A549 (cell line): ENCODE results near the gene RMI1. TPM values are rescaled to one million over a fixed set of nuclear protein-coding genes. Genes with fewer than 3 reads are reported as not detected.

ENCODE experiments used
- ATAC-seq, 2 experiments: fragments of 200-7000 bp in 1 of 2; fragments of >200 bp in 1 of 2; cut with Nextera tagmentation in 1 of 2; cut with Tn5 transposase in 1 of 2; 3 replicates each; pipeline versions ENCODE4 v1.8.0 to v1.9.1; 2018 to 2020; ENCODE audit warnings: mild to moderate bottlenecking in 1 of 2, moderate library complexity in 1 of 2
- CTCF ChIA-PET: fragments of 300-600 bp; sonication (Branson Sonifier 250); formaldehyde crosslinking; extraction: SDS; loops from one replicate; lab custom pipeline; 2021; ENCODE audit warnings: antibody characterized with exemption, inconsistent platforms; lab: Yijun Ruan, JAX
- POLR2A ChIA-PET: fragments of 350-600 bp; formaldehyde crosslinking; extraction: SDS; loops from one replicate; lab custom pipeline; 2021; ENCODE audit warnings: antibody characterized with exemption, inconsistent platforms; lab: Yijun Ruan, JAX
- DNase-seq, 2 experiments: peaks; one replicate each; pipeline versions ENCODE4 v3.0.0 to v3.0.0-alpha.2; 2011 to 2016; ENCODE audit warnings: low read depth in 1 of 2, low spot score in 1 of 2
- FAIRE-seq: peaks from 2 replicates; lab custom pipeline; 2011; peaks lifted over from hg19 to GRCh38; lab: Jason Lieb, UNC
- H3K27ac ChIP-seq, 2 experiments: fragments of >200 bp; sonication (Bioruptor Twin); formaldehyde crosslinking; 3 replicates each; pipeline ENCODE4 v1.5.1; 2016 to 2017
- H3K4me1 ChIP-seq: fragments of >200 bp; sonication (Bioruptor Twin); formaldehyde crosslinking; 3 replicates; pipeline ENCODE4 v1.6.1; 2016
- H3K4me2 ChIP-seq: fragments of >200 bp; sonication (Bioruptor Twin); formaldehyde crosslinking; 3 replicates; pipeline ENCODE4 v1.6.1; 2016
- H3K4me3 ChIP-seq: fragments of >200 bp; sonication (Bioruptor Twin); formaldehyde crosslinking; 3 replicates; pipeline ENCODE4 v1.5.1; 2016
- H3K9me3 ChIP-seq: fragments of >200 bp; sonication (Bioruptor Twin); formaldehyde crosslinking; 3 replicates; pipeline ENCODE4 v1.6.1; 2016
- CBX2 ChIP-seq: fragments of 200-600 bp; sonication (generic); IDR thresholded peaks from 2 replicates; pipeline ENCODE4 v1.6.1; 2016; ENCODE audit warnings: low read depth, mild to moderate bottlenecking, borderline replicate concordance
- CBX8 ChIP-seq: fragments of 200-600 bp; sonication (generic); IDR thresholded peaks from 2 replicates; pipeline ENCODE4 v1.6.1; 2016
- CTCF ChIP-seq: fragments of >200 bp; sonication (Bioruptor Twin); formaldehyde crosslinking; IDR thresholded peaks from 3 replicates; pipeline ENCODE4 v1.5.1; 2016
- ELK1 ChIP-seq: fragments of 150-350 bp; IDR thresholded peaks from 2 replicates; pipeline ENCODE4 v1.6.1; 2014; ENCODE audit warnings: low read depth, mild to moderate bottlenecking, low read length
- FOSL2 ChIP-seq, 2 experiments: fragments of 450-650 bp in 1 of 2; fragments of >200 bp in 1 of 2; sonication (Bioruptor Twin) in 1 of 2; formaldehyde crosslinking; IDR thresholded peaks; 2 replicates each; pipeline versions ENCODE4 v1.5.0 to v1.6.1; 2016 to 2020; ENCODE audit warnings: mild to moderate bottlenecking in 1 of 2, moderate library complexity in 1 of 2
- FOXS1 ChIP-seq: fragments of 250-450 bp; sonication (Bioruptor Pico); IDR thresholded peaks from 2 replicates; pipeline ENCODE4 v1.5.0; 2020; ENCODE audit warnings: mild to moderate bottlenecking, moderate library complexity
- HOXA7 ChIP-seq: fragments of 250-450 bp; sonication (Bioruptor Pico); IDR thresholded peaks from 2 replicates; pipeline ENCODE4 v1.5.0; 2020; ENCODE audit warnings: mild to moderate bottlenecking, moderate library complexity
- JUN ChIP-seq, 2 experiments: fragments of >200 bp; sonication (Bioruptor Twin); formaldehyde crosslinking; IDR thresholded peaks; 2 replicates in 1 of 2; 3 replicates in 1 of 2; pipeline ENCODE4 v1.6.1; 2016 to 2017
- JUNB ChIP-seq: fragments of >200 bp; sonication (Bioruptor Twin); formaldehyde crosslinking; IDR thresholded peaks from 2 replicates; pipeline ENCODE4 v1.6.1; 2016
- KDM1A ChIP-seq: fragments of 200-600 bp; sonication (generic); IDR thresholded peaks from 2 replicates; pipeline ENCODE4 v1.6.1; 2016; ENCODE audit warnings: low read depth, mild to moderate bottlenecking
- MAFK ChIP-seq: fragments of 450-650 bp; IDR thresholded peaks from 2 replicates; pipeline ENCODE4 v1.6.1; 2014; ENCODE audit not compliant: partially characterized antibody
- MAZ ChIP-seq: fragments of 150-350 bp; IDR thresholded peaks from 2 replicates; pipeline ENCODE4 v1.6.1; 2014; ENCODE audit warnings: antibody characterized with exemption, low read depth, low read length, borderline replicate concordance
- NFE2L2 ChIP-seq: fragments of 150-350 bp; conservative IDR thresholded peaks from 2 replicates; pipeline ENCODE4 v1.6.1; 2014; ENCODE audit warnings: low read length
- NPAS2 ChIP-seq: fragments of 250-450 bp; sonication (Bioruptor Pico); IDR thresholded peaks from 2 replicates; pipeline ENCODE4 v1.8.0; 2022; ENCODE audit warnings: mild to moderate bottlenecking, moderate library complexity, borderline replicate concordance
- NR3C1 ChIP-seq: fragments of >200 bp; sonication (Bioruptor Twin); formaldehyde crosslinking; IDR thresholded peaks from 3 replicates; pipeline ENCODE4 v1.6.1; 2017
- PBX3 ChIP-seq: IDR thresholded peaks from 2 replicates; pipeline ENCODE4 v1.6.1; 2012
- RAD21 ChIP-seq, 2 experiments: fragments of >200 bp in 1 of 2; sonication (Bioruptor Twin) in 1 of 2; formaldehyde crosslinking in 1 of 2; IDR thresholded peaks in 1 of 2; conservative IDR thresholded peaks in 1 of 2; 2 replicates in 1 of 2; 3 replicates in 1 of 2; pipeline ENCODE4 v1.6.1; 2012 to 2018; ENCODE audit warnings: inconsistent platforms in 1 of 2
- RCOR1 ChIP-seq: fragments of 150-350 bp; IDR thresholded peaks from 2 replicates; pipeline ENCODE4 v1.6.1; 2014; ENCODE audit warnings: antibody characterized with exemption, low read length, low read depth
- REST ChIP-seq: fragments of 200-600 bp; sonication (generic); IDR thresholded peaks from 2 replicates; pipeline ENCODE4 v1.6.1; 2016; ENCODE audit warnings: antibody characterized with exemption, mild to moderate bottlenecking, moderate library complexity
- SREBF2 ChIP-seq: fragments of 450-650 bp; IDR thresholded peaks from 2 replicates; pipeline ENCODE4 v1.6.1; 2014; ENCODE audit warnings: mild to moderate bottlenecking, moderate library complexity
- ZC3H11A ChIP-seq: fragments of 450-650 bp; IDR thresholded peaks from 2 replicates; pipeline ENCODE4 v1.6.1; 2014; ENCODE audit warnings: antibody characterized with exemption, mild to moderate bottlenecking
- ZSCAN20 ChIP-seq: fragments of 250-450 bp; sonication (Bioruptor Pico); IDR thresholded peaks from 2 replicates; pipeline ENCODE4 v1.8.0; 2022; ENCODE audit warnings: mild to moderate bottlenecking, moderate library complexity
- WGBS: methylation state at CpG from one replicate; pipeline ENCODE4 v1.1.6; 2017; ENCODE audit errors: missing lambda C conversion rate; 5-methylcytosine and 5-hydroxymethylcytosine counted together
- polyA plus RNA-seq, 4 experiments: library from polyadenylated mRNA; depleted of rRNA in 3 of 4; stranded (reverse); fragments of >200 nt; fragmentation: RNase III in 1 of 4; extraction: RNeasy Plus Mini Kit Qiagen cat#74134 plus additional on column Dnase treatment in 1 of 4; gene quantifications; 2 replicates in 3 of 4; 3 replicates in 1 of 4; pipeline ENCODE4 v1.2.3, GENCODE V29; 2011 to 2017

The RMI1 gene
- polyA plus RNA-seq, 2 of the 4 experiments (the other 2 are of a cell fraction), result 7.4 to 15.2 TPM

GRCh38 chr9:83992407-83992806 lies 11.8 kb downstream of the RMI1 start:
- TF ChIP-seq JUNB (no peak), FOSL2 (IDR thresholded peaks at IDR 0.05) (no peak), FOSL2 (CRISPR knock-in tag; IDR thresholded peaks at IDR 0.05) (peak; percentile 41), CTCF (peak; percentile 19; the same call in 2 of the 3 replicates), RAD21 (conservative IDR thresholded peaks at IDR 0.05 in 1 of 2, IDR thresholded peaks at IDR 0.05 in 1 of 2) (peak; percentile 24 to 30; a peak in 3 of 5 replicates), NPAS2 (CRISPR knock-in tag) (no peak)
- POLR2A ChIA-PET, result no interaction called here
- peak in 1 of 2 experiments; percentile 53 for DNase-seq

GRCh38 chr9:83992901-83993300 lies 12.3 kb downstream of the RMI1 start:
- no peak for DNase-seq
- CTCF ChIA-PET, result interaction anchor here (0.6 to 1.4 kb wide), 3 partner anchors 12 to 268 kb away, joined by 3 to 10 read pairs (median 5); partner anchors contain the start of genes HNRNPK and RMI1
- Histone ChIP-seq H3K27ac (no peak overlapping the region), H3K4me3 (no peak overlapping the region), H3K4me1 (peaks cover 12% of the 10 kb centered on the region; the same call in 2 of the 3 replicates), H3K4me2 (no peak overlapping the region; the same call in 2 of the 3 replicates), H3K9me3 (no peaks in the 10 kb centered on the region)
- FAIRE-seq, result peak; percentile 72
- TF ChIP-seq ZSCAN20 (no peak), HOXA7 (CRISPR knock-in tag) (no peak), CBX2 (no peak), SREBF2 (no peak), NFE2L2 (no peak), JUN (IDR thresholded peaks at IDR 0.05) (no peak), KDM1A (no peak), NR3C1 (no peak)
- ATAC-seq, result no peak
- POLR2A ChIA-PET, result no interaction called here

More at GRCh38 chr9:83992407-83992806, 11.8 kb downstream of the RMI1 start:
- Histone ChIP-seq H3K4me2 (peak overlapping the region; percentile 30; the same call in 2 of the 3 replicates), H3K9me3 (no peaks in the 10 kb centered on the region), H3K27ac (0 out of 6 replicates have a peak overlapping the region, but pooled peaks of 1 of the 2 experiments have one; percentile 24), H3K4me3 (no peak overlapping the region), H3K4me1 (peaks cover 12% of the 10 kb centered on the region; the same call in 2 of the 3 replicates)
- CTCF ChIA-PET, result interaction anchor here (0.6 to 1.4 kb wide), 5 partner anchors 12 to 268 kb away, joined by 3 to 10 read pairs (median 3); partner anchors contain the start of genes HNRNPK and RMI1
- peak; percentile 50 to 70; a peak in 4 of 6 replicates for ATAC-seq
- FAIRE-seq, result no peak
- WGBS, result 4% methylated on average over 1 of the region's 1 CpG

- H3K4me2 ChIP-seq, result no peak overlapping the region
- CTCF ChIA-PET, result interaction anchor here (0.6 to 2.0 kb wide), 4 partner anchors 15 to 832 kb away, joined by 3 to 7 read pairs (median 4); partner anchors contain the start of gene RMI1
- ATAC-seq, result no peak
- TF ChIP-seq MAZ (no peak), REST (no peak), ZC3H11A (no peak), CTCF (no peak), FOXS1 (CRISPR knock-in tag) (no peak), MAFK (no peak), ELK1 (no peak), RCOR1 (no peak), PBX3 (no peak), CBX8 (no peak)
- TF ChIP-seq, all 56 proteins: peak for 0
- Histone ChIP-seq H3K4me3 (no peak overlapping the region), H3K9me3 (no peaks in the 10 kb centered on the region), H3K27ac (no peak overlapping the region), H3K4me1 (peaks cover 12% of the 10 kb centered on the region; the same call in 2 of the 3 replicates)
- 90% methylated on average over 4 of the region's 4 CpGs for whole genome bisulfite sequencing
- FAIRE-seq (no peak), DNase-seq (no peak)
- POLR2A ChIA-PET, result no interaction called here
Observed at GRCh38 chr9:83996126-83996525, 15.5 kb downstream of the RMI1 start.
